Erythroblast (primary cell): ENCODE measurements around the gene CHD9NB.

Source experiments
- DNase-seq, 2 experiments: peaks; one replicate each; lab custom pipeline; 2025; lab: John Stamatoyannopoulos, UW
- GATA1 ChIP-seq: IDR thresholded peaks from 2 replicates; pipeline ENCODE4 v1.6.1; 2011; ENCODE audit warnings: low read depth, mild to moderate bottlenecking, control low read depth, low read length, moderate library complexity
- POLR2A ChIP-seq: IDR thresholded peaks from 2 replicates; pipeline ENCODE4 v1.6.1; 2011; ENCODE audit warnings: mild to moderate bottlenecking, low read length

Gene CHD9NB

DNA sequence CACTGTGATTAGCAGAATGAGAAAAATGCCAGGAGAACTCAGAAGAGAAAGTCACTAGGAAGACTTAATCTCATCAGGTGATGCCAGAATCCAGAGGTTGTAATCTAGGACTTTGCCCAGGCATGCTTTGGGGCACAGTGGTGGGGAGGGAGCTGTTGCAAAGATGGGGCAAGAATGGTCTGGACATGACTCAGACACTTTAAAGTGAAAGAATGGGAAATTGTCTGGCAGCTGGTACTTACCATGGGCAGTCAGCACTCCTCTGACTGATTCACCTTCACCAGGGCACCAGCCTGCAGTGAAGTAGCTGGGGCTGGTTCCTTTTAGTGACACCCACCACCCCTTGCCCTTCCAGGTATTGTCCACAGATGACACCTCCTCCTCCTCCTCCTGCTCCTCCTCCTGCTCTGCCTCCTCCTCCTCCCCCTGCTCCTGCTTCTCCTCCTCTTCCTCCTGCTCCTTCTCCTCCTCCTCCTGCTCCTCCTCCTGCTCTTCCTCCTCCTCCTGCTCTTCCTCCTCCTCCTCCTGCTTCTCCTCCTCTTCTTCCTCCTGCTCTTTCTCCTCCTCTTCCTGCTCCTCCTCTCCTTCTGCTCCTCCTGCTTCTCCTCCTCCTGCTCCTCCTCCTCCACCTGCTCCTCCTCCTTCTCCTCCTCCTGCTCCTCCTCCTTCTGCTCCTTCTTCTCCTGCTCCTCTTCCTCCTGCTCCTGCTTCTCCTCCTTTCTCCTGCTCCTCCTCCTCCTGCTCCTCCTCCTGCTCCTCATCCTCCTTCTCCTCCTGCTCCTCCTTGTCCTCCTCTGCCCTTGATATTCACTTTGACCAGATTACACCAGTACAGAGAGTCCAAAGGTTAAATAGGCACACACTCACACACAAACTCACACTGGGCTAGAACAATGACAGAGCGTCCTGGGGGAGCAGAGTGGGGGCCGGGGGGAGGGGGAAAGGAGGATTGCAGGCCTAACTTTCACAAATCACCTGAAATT is at the start of gene CHD9NB:
Gene CHD9NB, minus strand, starts transcription at position 379 of the 983 bp plus-strand sequence. CDS start 8,739 bp downstream, outside the sequence.
- DNase-seq: peak; percentile 15 to 40
- TF ChIP-seq GATA1 (no peak), POLR2A (peak; percentile 26)

DNA sequence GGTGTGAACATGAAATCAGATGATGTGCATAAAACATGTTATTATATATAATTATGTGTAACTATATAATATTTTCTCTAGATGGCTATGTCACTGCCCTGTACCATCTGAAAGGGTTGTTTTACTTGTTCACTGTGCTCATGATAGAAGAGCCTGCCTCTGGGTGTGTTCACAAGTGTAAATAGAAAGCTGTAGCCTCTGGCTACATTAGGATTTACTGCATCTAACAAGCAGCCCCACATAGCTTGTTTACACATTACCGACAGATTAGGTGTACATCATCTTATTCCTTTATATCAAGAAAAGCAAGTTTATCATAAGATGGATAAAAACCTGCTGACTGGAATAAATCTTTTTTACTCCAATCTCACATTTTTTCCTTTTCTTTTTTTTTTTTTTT is 48.2 kb upstream of the CHD9NB start:
- TF ChIP-seq POLR2A (no peak), GATA1 (no peak)
- DNase-seq: no peak

DNA sequence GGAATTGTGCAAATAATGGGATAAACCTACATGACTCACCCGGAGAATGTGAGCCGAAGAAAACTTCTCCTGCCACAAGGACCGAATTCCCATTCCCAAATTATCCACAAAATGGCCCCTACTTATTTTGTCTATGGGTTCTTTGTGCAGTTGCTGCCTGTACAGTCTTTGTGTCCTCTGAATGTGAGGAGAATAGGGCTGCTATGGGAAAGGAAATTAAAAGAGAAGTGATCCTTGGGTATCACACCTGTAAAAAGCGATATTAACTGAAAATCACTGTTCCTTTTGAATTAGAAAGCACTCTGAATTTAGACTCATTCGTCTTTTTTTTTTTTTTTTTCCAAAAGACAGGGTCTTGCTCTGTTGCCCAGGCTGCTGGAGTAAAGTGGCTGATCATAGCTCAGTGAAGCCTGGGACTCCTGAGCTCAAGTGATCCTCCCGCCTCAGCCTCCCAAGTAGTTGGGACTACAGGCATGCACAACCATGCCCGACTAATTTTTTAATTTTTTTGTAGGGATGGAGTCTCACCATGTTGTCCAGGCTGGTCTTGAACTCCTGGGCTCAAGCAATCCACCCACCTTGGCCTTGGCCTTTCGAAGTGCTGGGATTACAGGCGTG is 47.5 kb upstream of the CHD9NB start:
- DNase-seq: no peak
- TF ChIP-seq GATA1 (no peak), POLR2A (no peak)

DNA sequence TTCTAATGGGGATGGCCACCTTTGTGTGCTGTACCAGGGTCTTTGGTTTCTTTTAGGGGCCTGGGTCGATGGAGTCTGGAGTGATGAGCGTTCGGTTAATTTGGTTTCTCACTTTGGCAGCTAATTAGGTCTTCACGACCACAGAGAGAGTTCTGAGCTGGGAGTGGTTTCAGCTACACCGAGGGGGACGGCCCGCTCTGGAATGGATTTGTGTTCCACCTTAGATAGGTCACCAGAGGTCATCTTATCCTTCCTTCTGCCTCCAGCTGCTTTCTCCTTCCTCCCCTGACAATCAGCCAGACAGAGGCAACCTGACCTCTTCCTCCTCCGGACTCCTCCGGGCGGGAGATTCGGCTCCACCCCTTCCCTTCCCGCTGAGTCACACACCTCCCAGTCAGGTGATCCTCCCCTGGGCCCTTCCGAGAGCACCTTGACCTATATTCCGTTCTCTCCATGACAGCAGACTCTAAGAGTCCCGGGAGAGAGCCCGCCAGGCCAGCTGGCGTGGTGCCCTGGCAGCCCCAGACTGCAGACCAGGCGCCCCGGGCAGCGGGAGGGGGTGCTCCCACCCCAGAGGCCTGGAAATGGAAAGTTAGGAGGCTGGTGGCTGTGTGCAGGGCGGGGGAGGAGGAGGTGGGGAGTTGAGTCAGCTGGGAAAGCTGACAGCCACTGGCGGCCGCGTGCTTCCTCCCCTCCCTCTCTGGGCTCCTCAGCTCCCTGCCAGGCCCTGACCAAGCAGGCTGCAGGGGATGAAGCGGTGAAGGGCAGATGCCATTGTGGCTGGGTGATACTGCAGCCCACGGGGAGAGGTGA is 46.8 kb upstream of the CHD9NB start:
- TF ChIP-seq POLR2A: peak; percentile 50
- TF ChIP-seq GATA1: no peak
- peak; percentile 78 to 82 for DNase-seq

DNA sequence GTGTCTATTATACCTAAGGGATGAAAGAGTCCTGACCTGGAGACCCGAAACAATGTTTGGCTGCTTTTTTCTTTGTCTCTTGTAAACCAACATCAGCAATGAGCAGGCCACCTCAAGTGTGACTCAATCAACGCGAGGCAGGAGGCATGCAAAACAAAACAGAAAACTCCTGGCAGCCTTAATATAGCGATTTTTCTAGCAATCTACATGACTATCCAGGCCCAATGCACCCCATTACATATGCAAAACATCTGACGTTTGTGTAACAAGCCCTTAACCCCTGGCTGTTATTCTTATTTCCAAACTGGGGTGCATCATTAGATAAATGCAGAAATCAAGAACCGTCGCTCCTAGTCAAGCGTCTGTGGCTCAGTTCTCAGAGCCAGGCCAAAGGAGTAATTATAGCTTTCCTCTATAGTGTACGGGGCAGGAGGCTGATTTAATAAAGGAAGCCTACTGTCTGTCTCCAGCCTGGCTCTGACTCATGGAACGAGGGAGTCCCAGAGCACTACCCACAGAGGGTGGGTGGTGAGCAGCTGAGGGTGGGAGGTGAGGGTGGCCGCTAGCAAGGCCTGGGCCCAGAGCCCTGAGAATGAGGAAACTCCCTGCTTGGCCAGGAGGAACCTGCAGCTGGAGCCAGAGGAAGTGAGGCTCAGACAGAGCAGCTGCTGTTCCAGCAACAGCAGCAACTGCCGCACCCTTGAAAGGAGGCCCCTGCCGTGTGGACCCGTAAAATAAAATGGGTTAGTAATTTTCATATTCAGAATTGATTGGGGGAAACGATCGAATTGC is 46.0 kb upstream of the CHD9NB start:
- TF ChIP-seq POLR2A: no peak
- TF ChIP-seq GATA1: no peak
- DNase-seq: peak; percentile 57 to 61

DNA sequence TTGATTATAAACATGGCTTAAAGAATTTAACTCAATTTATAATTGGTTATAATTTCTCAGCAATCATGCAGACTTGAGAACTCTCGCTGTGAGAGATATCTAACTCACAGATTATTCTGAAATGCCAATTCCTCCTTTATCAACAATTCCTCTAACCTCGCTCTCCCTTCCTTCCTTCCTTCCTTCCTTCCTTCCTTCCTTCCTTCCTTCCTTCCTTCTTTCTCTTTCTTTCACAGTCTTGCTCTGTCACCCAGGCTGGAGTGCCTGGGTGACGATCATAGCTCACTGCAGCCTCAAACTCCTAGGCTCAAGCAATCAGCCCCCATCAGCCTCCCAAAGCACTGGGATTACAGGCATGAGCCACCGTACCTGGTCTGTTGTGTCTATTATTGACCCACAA is 44.5 kb upstream of the CHD9NB start:
- TF ChIP-seq POLR2A (no peak), GATA1 (no peak)
- no peak for DNase-seq

DNA sequence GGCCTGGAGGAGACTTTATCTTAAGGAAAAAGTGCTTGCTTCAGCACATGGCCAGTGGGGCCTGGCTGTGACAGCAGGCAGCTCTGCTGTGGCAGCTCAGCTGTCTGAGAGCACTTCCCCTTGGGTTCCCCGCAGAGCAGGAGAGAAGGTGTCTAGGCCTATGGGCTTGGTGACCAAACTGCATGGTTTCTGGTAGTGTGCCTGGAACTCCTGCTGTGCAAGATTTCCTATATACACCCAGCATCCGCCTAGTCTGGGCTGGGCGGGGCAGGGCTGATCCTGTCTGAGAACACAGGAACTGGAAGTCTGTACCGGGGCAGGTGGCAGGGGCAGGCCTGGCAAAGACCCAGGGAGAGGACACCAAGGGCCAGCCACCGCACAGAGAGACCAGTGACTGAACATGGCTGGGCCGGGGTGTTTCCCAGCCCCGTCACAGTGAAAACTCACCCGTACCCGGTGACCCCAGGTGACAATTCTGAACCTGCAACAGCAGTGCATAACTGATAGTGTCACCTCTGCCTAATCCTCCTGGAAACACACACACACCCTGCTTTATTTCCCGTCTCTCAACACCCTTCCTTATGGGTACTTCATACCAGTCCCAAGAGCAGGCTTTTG is 41.4 kb upstream of the CHD9NB start:
- TF ChIP-seq POLR2A (no peak), GATA1 (no peak)
- DNase-seq: peak; percentile 26 to 48

DNA sequence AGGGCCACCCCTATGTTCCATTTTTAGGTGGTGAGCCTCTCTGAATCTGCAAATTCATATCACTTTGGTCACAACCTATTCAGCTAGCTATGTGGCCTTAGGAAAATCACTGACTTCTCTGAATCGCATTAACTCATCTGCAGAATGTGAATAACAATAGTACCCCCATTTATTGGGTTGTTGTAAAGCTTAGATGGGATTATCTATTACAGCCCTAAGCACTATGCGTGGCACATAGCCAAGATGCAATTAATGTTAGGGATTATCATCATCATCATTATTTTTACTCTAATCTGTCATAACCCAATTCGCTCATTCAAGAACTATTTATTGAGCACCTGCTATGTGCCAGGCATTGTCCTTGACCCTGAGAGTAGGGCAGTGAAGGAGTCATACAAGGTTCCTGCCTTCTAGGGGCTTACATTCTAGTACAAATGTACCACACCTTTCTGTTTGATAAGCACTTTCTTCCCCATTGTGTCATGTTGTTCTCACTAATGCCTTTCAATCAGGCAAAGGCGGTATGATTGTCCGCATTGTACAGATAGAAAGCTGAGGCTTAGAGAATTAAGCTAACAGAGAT is 40.6 kb upstream of the CHD9NB start:
- TF ChIP-seq GATA1 (no peak), POLR2A (no peak)
- no peak for DNase-seq

DNA sequence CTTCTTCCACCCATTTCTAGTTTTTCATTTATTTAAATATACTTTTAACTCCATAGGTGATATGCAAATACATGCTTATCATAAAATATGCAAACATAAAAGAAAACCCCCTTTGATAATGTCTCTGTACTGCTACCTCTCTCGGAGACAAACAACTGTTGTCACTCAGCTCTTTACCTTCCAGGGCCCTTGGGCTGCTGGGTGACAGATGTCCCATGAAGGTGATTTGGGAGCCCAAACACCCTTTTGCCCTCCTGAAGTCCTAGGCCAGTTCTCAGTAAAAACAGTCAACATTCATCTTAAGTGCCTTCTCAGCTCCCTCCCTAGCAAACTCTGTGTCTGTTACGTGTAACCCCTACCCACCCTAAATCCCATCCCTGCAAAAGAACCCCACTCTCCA is 39.6 kb upstream of the CHD9NB start:
- DNase-seq: no peak
- TF ChIP-seq GATA1: no peak

DNA sequence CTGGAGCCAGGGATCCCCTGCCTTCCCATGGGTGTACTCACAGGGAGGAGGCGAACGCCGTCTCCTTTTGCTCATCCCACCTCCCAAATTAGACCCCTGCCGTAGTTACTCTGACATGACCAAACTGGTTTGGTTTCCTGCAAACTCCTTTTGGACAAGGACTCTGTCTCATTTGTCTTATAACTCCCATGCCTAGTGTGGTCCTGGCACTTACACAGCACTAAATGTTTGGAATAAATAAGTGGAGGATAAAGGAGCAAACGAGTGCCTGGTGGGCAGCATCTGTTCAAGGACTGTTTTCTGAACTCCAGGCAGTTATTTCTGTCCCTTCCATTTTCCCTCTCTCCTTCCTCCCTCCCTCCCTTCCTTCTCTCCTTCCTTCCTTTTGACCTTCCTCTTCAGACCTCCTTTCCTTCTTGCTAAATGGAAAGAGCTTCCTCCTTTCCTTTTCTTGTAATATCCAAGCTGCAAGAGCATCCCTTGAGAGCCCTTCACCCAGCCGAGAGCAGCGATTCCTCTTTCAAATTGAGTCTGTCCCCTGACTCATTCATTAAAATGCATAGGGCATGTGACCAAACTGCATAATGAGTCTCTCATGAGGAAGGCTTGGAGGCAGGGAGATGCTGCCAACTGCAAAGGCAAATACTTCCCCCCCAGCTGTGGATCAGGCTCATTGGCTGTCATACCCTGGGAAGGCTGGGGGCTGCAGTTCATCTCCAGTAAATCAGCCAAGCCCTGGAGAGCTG is 38.9 kb upstream of the CHD9NB start:
- no peak for DNase-seq
- no peak for TF ChIP-seq POLR2A
- no peak for TF ChIP-seq GATA1

DNA sequence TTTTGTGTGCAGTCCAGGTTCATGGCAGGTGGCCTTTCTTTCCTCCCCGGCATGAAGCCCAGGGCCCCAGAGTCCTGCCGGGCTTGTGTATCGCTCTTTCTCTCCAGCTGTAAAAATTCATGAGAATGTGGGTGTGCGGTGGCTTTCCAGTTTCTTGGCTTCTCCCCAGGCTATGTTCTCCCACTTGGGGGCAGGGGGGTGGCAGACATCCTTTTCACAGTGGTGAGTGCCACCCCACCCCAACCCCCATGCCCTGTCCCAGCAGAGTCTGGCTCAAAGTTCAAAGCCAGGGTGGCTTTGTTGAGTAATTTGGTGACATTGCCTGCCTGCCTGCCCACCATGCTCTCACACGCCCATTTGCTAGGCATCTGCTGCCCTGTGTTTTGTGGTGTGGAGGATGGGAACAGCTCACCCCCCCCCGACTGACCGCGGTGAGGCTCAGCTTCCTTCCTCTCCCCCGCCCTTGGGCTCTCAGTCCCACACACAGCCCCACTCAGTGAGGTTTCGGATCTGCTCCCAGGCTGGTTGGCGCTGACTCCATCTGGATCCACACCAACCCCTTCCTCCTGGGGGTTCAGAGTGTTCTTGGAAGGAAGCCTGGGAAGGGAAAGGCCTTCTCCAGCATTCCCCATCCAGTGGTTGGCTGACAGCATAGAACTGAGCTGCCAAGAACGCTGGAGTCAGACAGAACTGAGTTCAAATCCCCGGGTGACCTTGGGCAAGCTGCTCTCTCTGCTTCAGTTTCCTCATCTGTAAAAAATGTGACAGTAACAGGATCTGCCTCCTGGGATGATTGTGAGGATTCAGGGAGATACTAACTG is 38.1 kb upstream of the CHD9NB start:
- no peak for DNase-seq
- TF ChIP-seq POLR2A: no peak
- no peak for TF ChIP-seq GATA1

DNA sequence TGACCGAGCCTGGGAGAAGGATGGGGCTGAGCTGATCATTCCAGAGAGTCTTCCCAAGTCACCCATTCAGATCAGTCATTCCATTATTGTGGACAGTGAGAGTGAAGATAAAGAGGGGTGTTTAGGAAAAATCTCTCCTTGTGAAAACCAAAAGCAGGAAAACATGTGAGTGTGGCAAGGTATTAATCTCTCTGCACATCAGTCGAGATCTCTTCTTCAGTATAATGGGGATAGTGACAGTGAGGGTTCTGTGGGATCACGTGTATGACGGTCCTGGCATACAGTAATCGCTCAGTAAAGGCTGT is 37.5 kb upstream of the CHD9NB start:
- no peak for TF ChIP-seq GATA1
- TF ChIP-seq POLR2A: no peak
- no peak for DNase-seq
